ENCODE measurements around the gene PSME4. TPM values are rescaled to one million over a fixed set of nuclear protein-coding genes. Genes with fewer than 3 reads are reported as not detected.

Gene PSME4
- total and polyA plus RNA-seq, 4 donors: 15.4 to 52.8 (median 28.4) TPM

- Histone ChIP-seq H3K4me3 (ENCODE audit: low read depth in 1 of 3, low read length in 3 of 3) (peak within 1 kb of the TSS; percentile 69 to 82 (median 74)), H3K4me1 (ENCODE audit: control insufficient read depth in 4 of 4, insufficient read depth in 4 of 4, low read length in 3 of 4) (peaks cover 4 to 21% (median 11%) of the 10 kb centered on the region in 4 donors), H3K9ac (ENCODE audit: low read depth in 1 of 2, low read length in 2 of 2) (peak within 1 kb of the TSS in 1 of 2 donors; percentile 16), H3K36me3 (ENCODE audit: control insufficient read depth in 4 of 4, insufficient read depth in 3 of 4, low read depth in 1 of 4, low read length in 3 of 4) (peaks cover 0 to 3% (median 0%) of the 10 kb centered on the region in 4 donors), H3K27ac (ENCODE audit: low read depth in 1 of 2, low read length in 2 of 2) (peak within 1 kb of the TSS; percentile 38 to 65), H3K9me3 (ENCODE audit: control insufficient read depth in 4 of 4, low read length in 3 of 4) (no peaks in the 10 kb centered on the region), H3K27me3 (ENCODE audit: control insufficient read depth in 4 of 4, insufficient read depth in 4 of 4, low read length in 3 of 4) (no peaks in the 10 kb centered on the region)
- WGBS: 26% methylated on average over 72 of the region's 72 CpGs
- TF ChIP-seq JUND (IDR thresholded peaks at IDR 0.05): no peak
- TF ChIP-seq CTCF (IDR thresholded peaks at IDR 0.05; ENCODE audit: low read depth, low read length, missing input control): peak; percentile 4
- peak in 1 of 2 donors; percentile 27 for TF ChIP-seq RAD21 (IDR thresholded peaks at IDR 0.05)
- peak; percentile 44 for DNase-seq (ENCODE audit: low spot score)
Measured at GRCh38 chr2:53859206-53860181, 111.3 kb downstream of the PSME4 start, which contains the start of gene GPR75. TSS of gene GPR75 (minus strand) at chr2:53859967. CDS start at chr2:53854756, 5,211 bp downstream.

- H3K36me3 ChIP-seq (ENCODE audit: control insufficient read depth in 4 of 4, insufficient read depth in 3 of 4, low read depth in 1 of 4, low read length in 3 of 4): peaks cover 5 to 18% (median 7%) of the 10 kb centered on the region in 4 donors
- WGBS: 93% methylated on average over 2 of the region's 2 CpGs
- H3K27ac ChIP-seq (ENCODE audit: low read depth in 1 of 2, low read length in 2 of 2): no peak overlapping the region
- no peaks in the 10 kb centered on the region for H3K27me3 ChIP-seq (ENCODE audit: control insufficient read depth in 4 of 4, insufficient read depth in 4 of 4, low read length in 3 of 4)
- H3K9me3 ChIP-seq (ENCODE audit: control insufficient read depth in 4 of 4, low read length in 3 of 4): no peaks in the 10 kb centered on the region
- H3K4me1 ChIP-seq (ENCODE audit: control insufficient read depth in 4 of 4, insufficient read depth in 4 of 4, low read length in 3 of 4): peaks cover 4 to 21% (median 10%) of the 10 kb centered on the region in 4 donors
- H3K4me3 ChIP-seq (ENCODE audit: low read depth in 1 of 3, low read length in 3 of 3): no peak overlapping the region
- no peak for DNase-seq (ENCODE audit: low spot score)
- TF ChIP-seq YY1 (IDR thresholded peaks at IDR 0.05): no peak
- TF ChIP-seq FOXA1 (IDR thresholded peaks at IDR 0.05): no peak
- TF ChIP-seq NR2F2 (IDR thresholded peaks at IDR 0.05): no peak
- no peak for TF ChIP-seq MAX (IDR thresholded peaks at IDR 0.05)
- no peak for TF ChIP-seq ATF3 (IDR thresholded peaks at IDR 0.05)
- TF ChIP-seq EGR1 (IDR thresholded peaks at IDR 0.05; ENCODE audit: low read depth in 2 of 2): no peak
- no peak for TF ChIP-seq ZBTB33 (IDR thresholded peaks at IDR 0.05)
- no peak for TF ChIP-seq HNF4A (conservative IDR thresholded peaks at IDR 0.05)
- TF ChIP-seq CTCF (IDR thresholded peaks at IDR 0.05; ENCODE audit: low read depth, low read length, missing input control): no peak
- no peak for TF ChIP-seq TAF1 (conservative IDR thresholded peaks at IDR 0.05)
- TF ChIP-seq HNF4G (IDR thresholded peaks at IDR 0.05): no peak
- TF ChIP-seq JUND (IDR thresholded peaks at IDR 0.05): no peak
- TF ChIP-seq RAD21 (IDR thresholded peaks at IDR 0.05): no peak
- no peak for TF ChIP-seq REST (IDR thresholded peaks at IDR 0.05)
- no peak for TF ChIP-seq SP1 (IDR thresholded peaks at IDR 0.05)
- no peak for TF ChIP-seq FOXA2 (IDR thresholded peaks at IDR 0.05)
- no peak for TF ChIP-seq RXRA (IDR thresholded peaks at IDR 0.05)
- no peak for TF ChIP-seq GABPA (IDR thresholded peaks at IDR 0.05 in 1 of 2, conservative IDR thresholded peaks at IDR 0.05 in 1 of 2)
- H3K9ac ChIP-seq (ENCODE audit: low read depth in 1 of 2, low read length in 2 of 2): no peak overlapping the region
Measured at GRCh38 chr2:53856272-53856671, 114.5 kb downstream of the PSME4 start.

Data from liver (tissue), 9 donors.